ENCODE results near the gene MRTFA. TPM values are rescaled to one million over a fixed set of nuclear protein-coding genes. Genes with fewer than 3 reads are reported as not detected.

The MRTFA gene
- total RNA-seq, 4 donors from 2014 or later = 81.4 to 210 (median 122) TPM

GRCh38 chr22:40674274-40674673, 37.8 kb upstream of the MRTFA start:
- WGBS, 2 donors = 90% methylated on average over 4 of the region's 4 CpGs
- Histone ChIP-seq H3K36me3 (no peaks in the 10 kb centered on the region), H3K27ac (no peak overlapping the region), H3K4me1 (peaks cover 0 to 4% of the 10 kb centered on the region in 2 donors), H3K9me3 (no peaks in the 10 kb centered on the region), H3K4me3 (replicated peaks in 1 of 3) (no peak overlapping the region), H3K27me3 (no peaks in the 10 kb centered on the region)
- TF ChIP-seq, protein P1, sequence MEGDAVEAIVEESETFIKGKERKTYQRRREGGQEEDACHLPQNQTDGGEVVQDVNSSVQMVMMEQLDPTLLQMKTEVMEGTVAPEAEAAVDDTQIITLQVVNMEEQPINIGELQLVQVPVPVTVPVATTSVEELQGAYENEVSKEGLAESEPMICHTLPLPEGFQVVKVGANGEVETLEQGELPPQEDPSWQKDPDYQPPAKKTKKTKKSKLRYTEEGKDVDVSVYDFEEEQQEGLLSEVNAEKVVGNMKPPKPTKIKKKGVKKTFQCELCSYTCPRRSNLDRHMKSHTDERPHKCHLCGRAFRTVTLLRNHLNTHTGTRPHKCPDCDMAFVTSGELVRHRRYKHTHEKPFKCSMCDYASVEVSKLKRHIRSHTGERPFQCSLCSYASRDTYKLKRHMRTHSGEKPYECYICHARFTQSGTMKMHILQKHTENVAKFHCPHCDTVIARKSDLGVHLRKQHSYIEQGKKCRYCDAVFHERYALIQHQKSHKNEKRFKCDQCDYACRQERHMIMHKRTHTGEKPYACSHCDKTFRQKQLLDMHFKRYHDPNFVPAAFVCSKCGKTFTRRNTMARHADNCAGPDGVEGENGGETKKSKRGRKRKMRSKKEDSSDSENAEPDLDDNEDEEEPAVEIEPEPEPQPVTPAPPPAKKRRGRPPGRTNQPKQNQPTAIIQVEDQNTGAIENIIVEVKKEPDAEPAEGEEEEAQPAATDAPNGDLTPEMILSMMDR (IDR thresholded peaks at IDR 0.05) = no peak
- TF ChIP-seq POLR2A (IDR thresholded peaks at IDR 0.05) = no peak
- intact Hi-C loops (cut with DNase I) = no loop called here
- no peak for DNase-seq

- no peaks in the 10 kb centered on the region for H3K4me1 ChIP-seq
- H3K27ac ChIP-seq = no peak overlapping the region
- no peaks in the 10 kb centered on the region for H3K27me3 ChIP-seq
- H3K9me3 ChIP-seq = no peaks in the 10 kb centered on the region
- intact Hi-C loops (cut with DNase I) = no loop called here
- WGBS, 2 donors = 83 to 87% methylated on average over 4 of the region's 4 CpGs
- H3K4me3 ChIP-seq (replicated peaks in 1 of 3) = no peak overlapping the region
- TF ChIP-seq POLR2A (IDR thresholded peaks at IDR 0.05) = no peak
- TF ChIP-seq, protein P1 (IDR thresholded peaks at IDR 0.05) = no peak
- DNase-seq = no peak
- H3K36me3 ChIP-seq = no peaks in the 10 kb centered on the region
Measured at GRCh38 chr22:40673017-40673416, 36.5 kb upstream of the MRTFA start.

GRCh38 chr22:40671796-40672360, 35.4 kb upstream of the MRTFA start:
- Histone ChIP-seq H3K27ac (no peak overlapping the region), H3K36me3 (no peaks in the 10 kb centered on the region), H3K27me3 (no peaks in the 10 kb centered on the region), H3K9me3 (no peaks in the 10 kb centered on the region), H3K4me3 (replicated peaks in 1 of 3) (no peak overlapping the region), H3K4me1 (peaks cover 0 to under 1% of the 10 kb centered on the region in 2 donors)
- intact Hi-C loops (cut with DNase I) = no loop called here
- DNase-seq = no peak
- WGBS, 2 donors = 94 to 95% methylated on average over 7 of the region's 7 CpGs
- no peak for TF ChIP-seq POLR2A (IDR thresholded peaks at IDR 0.05)
- TF ChIP-seq, protein P1 (IDR thresholded peaks at IDR 0.05) = no peak

GRCh38 chr22:40671369-40671768, 34.9 kb upstream of the MRTFA start:
- Histone ChIP-seq H3K36me3 (no peaks in the 10 kb centered on the region), H3K4me1 (peaks cover 0 to 5% of the 10 kb centered on the region in 2 donors), H3K4me3 (replicated peaks in 1 of 3) (no peak overlapping the region), H3K9me3 (no peaks in the 10 kb centered on the region), H3K27me3 (no peaks in the 10 kb centered on the region), H3K27ac (no peak overlapping the region)
- intact Hi-C loops (cut with DNase I) = no loop called here
- no peak for DNase-seq
- WGBS, 2 donors = 97% methylated on average over 13 of the region's 13 CpGs
- TF ChIP-seq, protein P1 (IDR thresholded peaks at IDR 0.05) = no peak
- TF ChIP-seq POLR2A (IDR thresholded peaks at IDR 0.05) = no peak

DNA sequence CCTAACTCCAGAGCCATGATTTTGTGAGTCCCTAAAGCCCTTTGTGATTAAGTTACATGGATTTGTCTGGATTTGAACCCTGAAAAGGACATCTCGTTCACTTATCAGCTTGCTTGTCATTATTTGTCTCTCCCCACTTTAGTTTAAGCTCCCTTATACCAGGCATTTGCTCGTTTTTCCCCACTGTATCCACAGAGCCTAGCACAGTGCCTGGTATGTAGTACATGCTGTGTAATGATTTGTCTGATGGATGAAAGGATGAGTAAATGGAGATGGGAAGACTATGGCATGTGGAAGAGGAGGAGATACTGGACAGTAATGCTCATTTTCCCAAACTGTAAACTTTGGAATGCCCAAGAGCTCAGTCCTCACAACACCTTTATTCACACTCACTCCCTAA, 33.5 kb upstream of the MRTFA start:
- no peak overlapping the region for H3K27ac ChIP-seq
- no peak overlapping the region for H3K4me3 ChIP-seq (replicated peaks in 1 of 3)
- no peak for TF ChIP-seq POLR2A (IDR thresholded peaks at IDR 0.05)
- TF ChIP-seq, protein P1 (IDR thresholded peaks at IDR 0.05) = no peak
- no peaks in the 10 kb centered on the region for H3K27me3 ChIP-seq
- intact Hi-C loops (cut with DNase I) = no loop called here
- H3K9me3 ChIP-seq = no peaks in the 10 kb centered on the region
- peaks cover 6 to 17% of the 10 kb centered on the region in 2 donors for H3K4me1 ChIP-seq
- no peak for DNase-seq
- 87 to 93% methylated on average over 2 of the region's 2 CpGs for WGBS, 2 donors
- H3K36me3 ChIP-seq = no peaks in the 10 kb centered on the region

Data from thyroid gland (tissue), 4 donors.